OCI-M2 (cell line): ENCODE data around the gene KRT13.

Source experiments
- DNase-seq: peaks from one replicate; lab custom pipeline; 2025; ENCODE audit not compliant: unreplicated experiment; lab: John Stamatoyannopoulos, UW

Gene KRT13

GRCh38 chr17:41475421-41475820 is 30.0 kb downstream of the KRT13 start:
- DNase-seq, result no peak

- no peak for DNase-seq
Measured at GRCh38 chr17:41474863-41475262, 30.5 kb downstream of the KRT13 start.

- no peak for DNase-seq
Measured at GRCh38 chr17:41468346-41468745, 37.1 kb downstream of the KRT13 start.

GRCh38 chr17:41467561-41467960 is 37.9 kb downstream of the KRT13 start:
- DNase-seq, result no peak

- DNase-seq, result no peak
Measured at GRCh38 chr17:41466988-41467387, 38.4 kb downstream of the KRT13 start, which contains the start of gene KRT32. Gene KRT32 (minus strand): TSS chr17:41467386. CDS start chr17:41467325, 61 bp downstream.

GRCh38 chr17:41464682-41465081 is 40.7 kb downstream of the KRT13 start:
- DNase-seq, result no peak

GRCh38 chr17:41464173-41464572 is 41.2 kb downstream of the KRT13 start:
- DNase-seq, result no peak

- DNase-seq, result no peak
Measured at GRCh38 chr17:41463746-41464145, 41.7 kb downstream of the KRT13 start.

- no peak for DNase-seq
Measured at GRCh38 chr17:41462705-41463104, 42.7 kb downstream of the KRT13 start.

- no peak for DNase-seq
Measured at GRCh38 chr17:41457676-41458075, 47.7 kb downstream of the KRT13 start.

- no peak for DNase-seq
Measured at GRCh38 chr17:41456204-41456603, 49.2 kb downstream of the KRT13 start.

- no peak for DNase-seq
Measured at GRCh38 chr17:41455236-41455635, 50.2 kb downstream of the KRT13 start.

GRCh38 chr17:41453066-41453465 is 52.3 kb downstream of the KRT13 start:
- no peak for DNase-seq

GRCh38 chr17:41452281-41452680 is 53.1 kb downstream of the KRT13 start:
- no peak for DNase-seq

- DNase-seq, result no peak
Measured at GRCh38 chr17:41451154-41451728, 54.2 kb downstream of the KRT13 start.
